ENCODE measurements around the gene NKAIN4.

NKAIN4 gene

DNA sequence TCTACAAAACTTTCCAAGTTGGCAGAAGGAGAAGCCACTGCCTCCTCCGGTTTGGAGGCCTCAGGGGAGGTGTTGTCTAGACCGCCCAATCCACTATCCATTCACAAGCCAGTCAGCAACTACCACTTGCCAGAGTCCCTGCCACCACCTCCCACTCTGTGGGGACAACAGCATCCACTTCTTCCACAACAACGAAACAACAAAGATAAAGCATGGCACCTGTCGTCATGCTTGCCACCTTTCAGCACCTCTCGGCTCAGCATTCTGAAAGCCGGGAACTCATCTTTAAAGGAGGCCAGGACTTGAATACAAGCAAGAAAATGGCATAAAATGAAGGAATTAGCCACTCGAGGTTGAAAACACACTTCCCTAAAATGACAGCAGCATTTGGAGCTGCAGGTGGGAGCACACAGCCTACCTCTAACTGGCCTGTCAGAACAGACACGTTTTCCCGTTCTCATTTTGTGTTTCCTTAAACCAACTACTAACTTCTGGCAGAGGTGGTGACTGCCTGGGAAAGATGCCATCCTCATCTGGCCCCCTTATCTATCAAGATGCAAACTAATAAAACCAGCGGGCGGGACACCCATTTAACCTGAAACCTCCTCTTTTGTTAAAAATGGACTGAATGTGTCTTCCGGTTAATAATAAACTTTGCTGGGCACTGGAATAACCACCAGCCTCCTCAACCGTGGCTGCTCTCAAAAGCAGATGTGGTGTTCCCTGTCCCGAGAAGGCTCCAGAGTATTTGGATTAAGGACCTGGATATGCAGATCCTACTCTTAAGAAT is 60.1 kb downstream of the NKAIN4 start:
- no peak for DNase-seq (ENCODE audit: low read depth in 2 of 2)

DNA sequence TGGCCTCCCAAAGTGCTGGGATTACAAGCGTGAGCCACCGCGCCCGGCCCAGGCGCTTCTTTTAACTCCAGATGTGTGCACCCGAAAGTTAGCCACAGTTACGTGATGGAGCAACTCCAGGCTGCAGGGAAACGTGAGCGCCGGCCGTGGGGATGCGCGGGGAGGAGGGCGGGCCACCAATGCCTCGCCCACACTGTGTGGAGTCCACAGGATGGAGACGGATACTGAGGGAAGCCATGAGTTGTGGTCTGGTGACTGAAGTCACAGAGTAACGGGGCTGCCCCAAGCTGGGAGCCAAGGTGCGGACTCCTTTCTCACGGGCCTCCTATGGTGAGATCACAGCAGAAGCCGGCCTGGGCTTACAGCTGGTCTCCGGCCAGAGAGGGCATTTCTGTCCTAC is 61.5 kb downstream of the NKAIN4 start:
- DNase-seq (ENCODE audit: low read depth in 2 of 2), result no peak

DNA sequence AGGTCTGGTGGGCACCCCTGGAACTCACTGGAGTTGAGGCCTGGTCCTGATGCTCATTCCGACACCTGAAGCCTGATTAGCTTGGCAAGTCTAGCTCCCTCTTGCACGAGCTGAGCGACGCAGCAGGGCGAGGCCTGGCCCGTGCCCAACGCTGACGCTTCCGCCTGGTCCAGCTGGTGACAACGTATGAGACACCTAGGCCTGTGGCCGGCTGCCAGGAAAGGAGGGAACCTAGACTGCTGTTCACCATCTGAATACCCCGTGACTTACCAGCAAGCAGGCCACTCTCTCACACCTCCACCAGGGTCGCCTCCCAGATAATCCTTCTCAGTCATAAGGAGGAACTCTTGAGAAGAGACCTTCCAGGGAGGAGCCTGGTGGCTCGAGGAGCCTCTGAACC is 62.9 kb downstream of the NKAIN4 start:
- no peak for DNase-seq (ENCODE audit: low read depth in 2 of 2)

DNA sequence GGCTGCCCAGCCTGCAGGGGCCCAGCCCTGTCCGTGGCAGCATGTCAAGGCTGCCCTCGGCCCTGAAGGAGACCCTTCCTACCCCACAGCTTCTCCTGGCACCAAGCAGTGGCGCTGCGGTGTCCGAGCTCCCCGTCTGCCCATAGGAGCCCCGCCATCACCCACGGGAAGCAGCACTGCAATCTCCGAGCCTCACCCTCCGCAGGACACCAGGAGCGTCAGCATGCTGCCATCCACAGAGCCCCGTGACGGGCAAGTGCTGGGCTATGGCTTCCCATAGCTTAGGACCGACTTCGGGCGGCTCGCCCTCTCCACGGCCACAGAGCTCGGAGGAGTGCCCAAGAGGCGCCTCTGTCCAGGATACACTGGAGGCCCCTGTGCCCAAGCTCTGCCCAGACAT is 63.4 kb downstream of the NKAIN4 start:
- DNase-seq (ENCODE audit: low read depth in 2 of 2), result no peak

Data from stimulated activated CD8-positive, alpha-beta memory T cell treated with anti-CD3 and anti-CD28 coated beads, Interleukin-7, amount 100 ng/mL, for 1 hour (primary cell).